NCI-H1092 (cell line): ENCODE results near the gene NR3C1.

Source experiments
- DNase-seq: peaks from one replicate; lab custom pipeline; 2025; lab: John Stamatoyannopoulos, UW

NR3C1 gene

GRCh38 chr5:143309661-143310431, 93.6 kb downstream of the NR3C1 start:
- DNase-seq: no peak

DNA sequence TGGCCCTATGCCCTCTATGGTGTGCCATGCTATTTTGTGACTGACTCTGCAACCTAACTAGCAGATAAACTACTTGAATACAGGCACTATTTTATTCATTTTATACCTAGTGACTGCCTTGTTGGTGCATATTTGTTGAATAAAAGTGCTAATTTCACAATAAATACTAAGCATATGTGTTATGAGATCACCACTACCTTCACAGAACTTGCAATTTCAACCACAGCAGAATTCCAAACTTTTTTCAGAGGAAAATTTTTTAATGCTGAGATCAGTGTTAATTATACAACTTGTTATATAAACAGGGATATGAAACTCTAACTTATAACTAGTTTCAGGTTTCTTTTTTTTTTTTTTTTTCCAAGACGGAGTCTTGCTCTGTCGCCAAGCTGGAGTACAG, 94.8 kb downstream of the NR3C1 start:
- no peak for DNase-seq

DNA sequence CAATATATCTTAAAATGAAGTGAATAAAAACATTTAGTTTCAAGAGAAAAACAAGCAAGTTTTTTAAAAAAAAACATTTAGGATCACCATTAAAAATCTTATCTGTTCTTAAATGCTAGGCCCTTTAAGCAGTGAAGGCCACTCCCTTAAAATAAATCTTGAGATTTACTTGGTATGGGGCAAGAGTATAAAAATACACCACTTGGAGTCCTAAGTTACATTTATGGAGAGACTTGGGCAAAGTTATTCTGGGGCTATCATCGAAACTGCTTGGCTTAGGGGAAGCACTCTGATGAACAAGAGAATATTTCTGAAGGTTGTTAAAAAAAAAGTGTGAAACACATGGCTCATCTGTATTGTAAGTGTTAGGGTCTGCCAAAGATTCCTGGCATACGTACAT, 97.4 kb downstream of the NR3C1 start:
- no peak for DNase-seq

DNA sequence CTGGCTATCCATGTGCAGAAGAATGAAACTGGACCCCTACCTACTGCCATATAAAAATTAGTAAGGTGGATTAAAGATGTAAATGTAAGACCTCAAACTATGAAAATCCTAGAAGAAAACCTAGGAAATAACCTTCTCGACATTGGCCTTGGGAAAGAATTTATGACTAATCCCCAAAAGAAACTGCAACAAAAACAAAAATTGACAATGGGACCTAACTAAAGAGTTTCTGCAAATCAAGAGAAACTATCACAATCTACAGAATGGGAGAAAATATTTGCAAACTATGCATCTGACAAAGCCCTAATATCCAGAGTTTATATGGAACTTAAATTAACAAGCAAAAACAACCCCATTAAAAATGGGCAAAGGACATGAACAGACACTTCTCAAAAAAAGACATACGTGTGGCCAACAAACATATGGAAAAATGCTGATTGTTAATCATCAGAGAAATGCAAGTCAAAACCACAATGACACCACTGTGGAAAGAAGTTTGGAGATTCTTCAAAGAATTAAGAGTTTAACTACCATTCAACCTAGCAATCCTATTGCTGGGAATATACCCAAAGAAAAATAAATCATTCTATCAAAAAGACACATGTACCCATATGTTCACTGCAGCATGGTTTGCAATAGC, 98.5 kb downstream of the NR3C1 start:
- no peak for DNase-seq

DNA sequence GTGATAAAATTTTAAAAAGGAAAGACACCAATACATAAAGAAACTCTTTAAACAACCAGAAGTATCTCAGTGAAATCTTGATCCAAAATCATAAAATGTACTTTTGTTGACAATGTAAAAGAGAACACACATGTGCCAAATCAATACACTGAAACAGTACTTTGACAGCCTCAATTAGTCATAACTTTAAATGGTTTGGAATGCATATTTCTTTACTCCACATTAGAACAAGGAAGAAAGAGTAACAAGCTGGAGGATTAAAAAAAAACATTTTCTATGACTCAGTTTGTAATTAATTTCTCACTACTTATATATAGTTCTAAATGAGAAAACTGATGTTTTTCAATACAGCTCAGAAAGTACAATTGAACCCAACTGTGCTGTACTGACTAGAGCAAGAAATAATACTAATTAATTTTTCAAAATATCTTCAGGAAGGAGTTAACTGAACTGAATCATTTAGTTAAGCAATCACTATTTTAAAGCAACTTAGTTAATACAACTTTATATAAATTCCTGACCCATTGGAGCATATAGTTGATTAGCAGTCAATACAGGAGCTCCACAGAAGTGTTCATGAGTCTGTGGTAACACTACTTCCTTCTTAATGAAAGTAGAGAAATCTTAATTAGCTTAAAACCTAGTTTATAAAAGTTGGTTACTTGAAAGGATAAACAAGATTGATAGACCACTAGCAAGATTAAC, 101.0 kb downstream of the NR3C1 start:
- no peak for DNase-seq

DNA sequence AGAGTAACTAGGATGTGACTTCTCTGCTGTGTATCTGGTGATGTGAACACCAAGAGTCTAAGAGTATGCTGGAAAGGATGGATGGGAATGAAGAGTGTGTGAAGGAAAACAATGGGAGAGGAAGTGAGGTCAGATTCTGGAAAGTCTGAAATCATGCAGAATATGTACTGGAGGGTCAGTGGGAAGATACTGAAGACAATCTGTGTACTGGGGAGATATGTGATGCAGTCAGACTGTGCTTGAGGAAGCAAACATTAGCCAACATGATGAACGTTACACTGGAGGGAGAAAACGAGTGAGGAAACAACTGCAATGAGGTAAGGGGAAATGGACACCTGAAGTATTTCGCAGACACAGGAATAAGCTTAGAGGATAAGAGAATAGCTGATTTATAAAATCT, 105.7 kb downstream of the NR3C1 start:
- no peak for DNase-seq

DNA sequence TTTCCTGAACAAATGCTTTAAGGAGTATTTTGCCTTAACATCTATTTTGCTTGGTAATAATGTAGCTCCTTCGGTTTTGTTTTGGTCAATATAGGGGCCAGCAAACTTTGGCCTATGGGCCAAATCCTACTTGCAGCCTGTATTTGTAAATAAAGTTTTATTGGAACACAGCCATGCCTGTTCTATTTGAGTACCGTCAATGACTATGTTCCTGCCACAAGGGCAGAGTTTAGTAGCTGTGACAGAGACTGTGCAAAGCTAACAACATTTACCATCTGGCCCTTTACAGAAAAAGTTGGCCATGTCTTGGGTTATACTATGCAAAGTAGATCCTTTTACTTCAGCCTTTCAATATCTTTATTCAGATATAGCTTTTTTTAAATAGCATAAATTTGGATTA, 113.4 kb downstream of the NR3C1 start:
- DNase-seq: no peak

DNA sequence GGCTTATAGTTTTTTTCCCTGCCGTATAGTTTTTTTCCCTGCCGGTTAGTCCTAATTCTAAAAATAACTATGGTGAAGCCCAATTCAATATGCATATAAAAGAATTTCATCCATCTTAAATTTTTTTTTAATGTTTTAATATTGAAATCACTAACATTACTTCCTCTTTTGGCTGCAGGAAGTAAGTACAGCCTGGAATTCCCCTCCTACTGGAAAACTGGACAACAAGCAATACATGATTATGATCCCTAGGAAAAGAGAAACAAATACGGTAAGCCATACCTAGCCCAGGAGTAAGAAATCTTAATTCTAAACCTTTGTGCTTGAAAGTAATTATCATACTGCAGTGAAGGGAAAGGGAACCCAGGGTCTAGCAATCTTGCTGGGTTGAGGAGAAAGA, 119.0 kb downstream of the NR3C1 start:
- no peak for DNase-seq

GRCh38 chr5:143284002-143284401, 119.5 kb downstream of the NR3C1 start:
- no peak for DNase-seq

- DNase-seq: no peak
Measured at GRCh38 chr5:143281226-143281625, 122.3 kb downstream of the NR3C1 start.

DNA sequence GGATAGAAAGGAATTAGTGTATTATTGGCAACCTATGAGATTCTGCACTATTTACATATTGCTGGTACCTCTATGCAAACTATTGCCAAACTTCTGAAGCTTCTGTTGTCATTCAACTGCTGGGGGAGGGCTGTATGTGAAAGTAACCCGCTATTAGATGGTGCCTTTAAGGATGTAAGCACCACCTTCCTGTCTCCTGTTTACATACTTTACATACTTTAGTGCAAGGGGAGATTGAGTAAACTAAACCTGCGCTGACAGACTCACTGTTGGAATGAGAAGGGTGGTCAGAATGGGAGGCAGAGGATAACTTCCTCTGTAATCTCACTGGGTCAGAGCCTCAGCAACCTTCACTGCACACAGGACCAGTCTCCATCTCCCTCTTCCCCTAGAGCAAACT, 123.8 kb downstream of the NR3C1 start:
- no peak for DNase-seq

DNA sequence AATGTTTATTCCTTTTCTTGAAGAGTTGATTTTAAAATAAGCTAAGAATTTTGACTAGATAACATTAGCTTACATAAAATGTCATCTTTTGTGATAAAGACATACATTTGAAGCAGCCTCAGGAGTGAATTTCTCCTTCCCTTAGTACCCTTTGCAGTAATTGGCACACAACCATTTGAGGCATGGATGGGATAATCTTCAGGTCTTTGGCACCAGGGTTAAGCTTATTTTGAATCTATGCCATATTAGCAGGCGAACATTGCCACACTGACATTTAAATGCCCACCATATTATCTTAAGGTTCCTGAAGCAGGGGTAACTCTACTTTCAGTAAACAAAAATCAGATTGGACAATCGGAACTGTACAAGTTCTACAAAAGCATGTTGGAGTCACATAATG, 126.0 kb downstream of the NR3C1 start:
- no peak for DNase-seq

DNA sequence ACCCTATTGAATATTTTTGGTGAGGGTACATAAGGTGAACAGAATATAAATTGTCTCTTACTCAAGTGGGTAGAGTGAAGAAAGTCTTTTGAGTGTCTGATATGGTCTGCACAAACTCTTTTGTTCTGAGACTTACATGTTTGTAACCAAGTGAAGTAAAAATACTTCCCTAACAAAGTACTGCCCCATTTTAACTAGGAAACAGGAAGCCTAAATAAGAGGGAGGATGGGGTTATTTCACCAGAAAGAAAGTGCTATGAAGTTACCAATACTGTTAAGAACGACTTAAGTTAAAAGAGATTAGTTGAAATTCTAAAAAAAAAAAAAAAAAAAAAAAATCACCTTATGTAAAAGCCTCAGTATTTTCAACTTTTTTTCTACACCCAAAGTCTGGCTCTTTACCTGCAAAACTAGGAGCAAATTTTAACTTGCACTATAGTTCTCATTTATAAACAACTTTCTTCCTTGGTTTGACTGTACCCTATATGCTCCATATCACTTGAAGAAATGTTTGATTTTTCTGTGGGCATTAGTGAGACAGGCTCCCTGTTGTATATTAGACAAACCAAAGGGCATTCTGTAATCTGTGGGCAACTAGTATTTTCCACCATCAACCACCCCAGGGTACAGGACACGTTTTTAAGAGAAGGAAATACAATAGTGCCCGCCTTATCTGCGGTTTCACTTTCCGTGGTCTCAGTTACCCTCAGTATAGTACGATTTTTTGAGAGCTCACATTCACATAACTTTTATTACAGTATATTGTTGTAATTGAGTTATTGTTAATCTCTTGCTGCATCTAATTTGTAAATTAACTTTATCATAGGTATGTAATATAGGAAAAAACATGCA, 127.7 kb downstream of the NR3C1 start:
- no peak for DNase-seq

- DNase-seq: no peak
Measured at GRCh38 chr5:143274952-143275351, 128.5 kb downstream of the NR3C1 start.

DNA sequence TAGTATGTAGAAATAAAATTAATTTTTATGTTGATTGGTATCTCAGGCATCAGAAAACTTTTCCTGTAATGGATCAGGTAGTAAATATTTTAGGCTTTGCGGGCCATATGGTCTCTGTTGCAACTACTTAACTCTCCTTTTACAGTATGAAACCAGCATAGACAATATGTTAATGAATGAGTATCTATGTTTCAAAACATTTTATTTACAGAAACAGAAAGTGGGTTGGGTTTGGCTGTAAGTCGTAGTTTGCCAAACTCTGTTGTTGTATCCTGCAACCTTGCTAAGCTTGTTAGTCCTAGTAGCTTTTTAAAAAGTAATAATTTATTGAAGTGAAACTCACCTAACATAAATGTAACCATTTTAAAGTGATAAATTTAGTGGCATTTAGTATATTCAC, 132.1 kb downstream of the NR3C1 start:
- no peak for DNase-seq

DNA sequence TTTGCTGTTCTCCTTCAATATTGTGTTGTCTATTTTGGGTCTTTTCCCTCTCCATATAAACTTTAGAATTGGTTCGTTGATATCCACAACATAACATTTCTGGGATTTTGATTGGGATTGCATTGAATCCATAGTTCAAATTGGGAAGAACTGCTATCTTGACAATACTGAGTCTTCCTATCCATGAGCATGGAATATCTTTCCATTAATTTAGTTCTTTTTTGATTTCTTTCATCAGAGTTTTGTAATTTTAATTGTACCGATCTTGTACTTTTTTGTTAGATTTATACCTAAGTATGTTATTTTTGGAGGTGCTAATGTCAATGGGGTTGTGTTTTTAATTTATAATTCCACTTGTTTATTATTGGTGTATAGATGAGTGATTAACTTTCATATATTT, 135.1 kb downstream of the NR3C1 start:
- no peak for DNase-seq

DNA sequence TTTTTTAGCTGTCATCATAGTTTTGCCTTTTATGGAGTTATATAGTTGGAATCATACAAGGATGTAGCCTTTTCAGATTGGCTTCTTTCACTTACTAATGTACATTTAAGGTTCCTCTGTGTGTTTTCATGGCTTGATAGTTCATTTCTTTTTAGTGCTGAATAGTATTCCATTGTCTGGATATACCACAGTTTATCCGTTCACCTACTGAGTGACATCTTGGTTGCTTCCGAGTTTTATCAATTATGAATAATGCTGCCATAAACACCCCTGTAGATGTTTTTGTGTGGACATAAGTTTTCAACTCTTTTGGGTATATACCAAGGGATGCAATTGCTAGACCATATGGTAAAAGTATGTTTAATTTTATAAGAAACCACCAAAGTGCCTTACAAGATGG, 136.3 kb downstream of the NR3C1 start:
- no peak for DNase-seq

GRCh38 chr5:143265995-143266394, 137.5 kb downstream of the NR3C1 start:
- DNase-seq: no peak

GRCh38 chr5:143263272-143263810, 140.1 kb downstream of the NR3C1 start:
- DNase-seq: no peak

- no peak for DNase-seq
Measured at GRCh38 chr5:143262393-143263174, 140.9 kb downstream of the NR3C1 start.

DNA sequence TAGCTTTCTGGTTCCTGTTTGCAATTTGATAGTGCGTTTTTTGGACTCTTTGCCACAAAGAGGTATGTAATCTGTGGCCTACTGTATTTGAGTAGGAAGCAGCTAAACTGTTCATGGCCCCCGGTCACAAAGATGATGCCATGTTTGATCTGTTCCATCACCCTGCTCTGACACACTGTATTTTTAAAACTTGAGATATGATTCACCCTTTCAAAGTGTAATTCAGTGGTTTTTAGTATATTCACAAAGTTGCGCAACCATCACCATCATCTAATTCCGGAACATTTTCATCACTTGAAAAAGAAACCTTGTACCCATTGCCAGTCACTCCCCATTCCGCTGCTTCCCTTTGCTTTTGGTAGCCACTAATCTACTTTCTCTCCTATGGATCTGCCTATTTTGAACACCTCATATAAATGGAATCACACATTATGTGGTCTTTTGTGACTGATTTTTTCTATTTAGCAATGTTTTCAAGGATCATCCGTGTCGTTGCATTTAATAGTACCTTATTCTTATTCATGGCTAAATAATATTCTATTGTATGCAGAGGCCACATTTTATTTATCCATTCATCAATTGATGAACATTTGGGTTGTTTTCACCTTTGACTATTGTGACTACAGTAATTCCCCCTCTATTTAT, 141.6 kb downstream of the NR3C1 start:
- DNase-seq: no peak
